ENCODE measurements around the gene RNF207.

GRCh38 chr1:6258675-6259074 lies 52.8 kb downstream of the RNF207 start:
- no peak for TF ChIP-seq GATA2 (IDR thresholded peaks at IDR 0.05; ENCODE audit: low read depth, low read length)
- no peak for TF ChIP-seq GATA3 (IDR thresholded peaks at IDR 0.05; ENCODE audit: low read depth, low read length)
